ENCODE data around the gene ATOH7.

DNA sequence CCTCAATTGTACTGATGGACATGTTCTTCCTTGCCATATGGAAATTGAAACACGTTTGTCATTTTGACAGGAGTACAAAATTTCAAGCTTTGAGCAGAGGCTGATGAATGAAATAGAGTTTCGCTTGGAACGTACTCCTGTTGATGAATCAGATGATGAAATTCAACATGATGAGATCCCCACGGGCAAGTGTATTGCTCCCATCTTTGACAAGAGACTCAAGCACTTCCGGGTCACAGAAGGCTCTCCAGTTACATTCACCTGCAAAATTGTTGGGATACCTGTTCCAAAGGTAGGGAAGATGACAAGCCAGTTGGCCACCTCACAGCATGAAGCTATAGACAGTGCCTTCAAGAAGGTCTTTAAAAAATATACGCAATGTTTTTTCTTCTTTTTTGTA lies 43.1 kb downstream of the ATOH7 start:
- TF ChIP-seq POLR2AphosphoS5 (IDR thresholded peaks at IDR 0.05; ENCODE audit: low read depth, low read length) (no peak), POLR2A (IDR thresholded peaks at IDR 0.05; ENCODE audit: low read depth, low read length) (no peak), TAF1 (IDR thresholded peaks at IDR 0.05; ENCODE audit: borderline replicate concordance, low read depth, low read length) (no peak)

Measured in GM12892 (cell line).